WTC11 (cell line): Measurements from ENCODE around the gene TPM2. TPM values are rescaled to one million over a fixed set of nuclear protein-coding genes. Genes with fewer than 3 reads are reported as not detected.
A peak's percentile ranks its signal among the peaks of the same experiment; 100 is the strongest.

Experiments
- ATAC-seq: fragments of 200-7000 bp; cut with Tn5 transposase; 2 replicates; pipeline ENCODE4 v1.10.0; 2021; ENCODE audit warnings: mild to moderate bottlenecking, moderate library complexity
- CTCF ChIA-PET: fragments of 300-600 bp; sonication (Branson Sonifier 250); formaldehyde crosslinking; loops from one replicate; lab custom pipeline; 2021; ENCODE audit warnings: antibody characterized with exemption; lab: Charles Lee
- POLR2A ChIA-PET: fragments of 350-600 bp; sonication (Branson Sonifier 250); formaldehyde crosslinking; loops from one replicate; lab custom pipeline; 2021; ENCODE audit warnings: antibody characterized with exemption; lab: Charles Lee
- DNase-seq: peaks from one replicate; pipeline ENCODE4 v3.0.0; 2021; ENCODE audit warnings: low spot score
- H3K27ac Mint-ChIP-seq: 2 replicates; pipeline ENCODE4 v1.8.0; 2021; ENCODE audit warnings: mixed read lengths
- H3K27me3 Mint-ChIP-seq: 2 replicates; pipeline ENCODE4 v1.8.0; 2021; ENCODE audit warnings: low read depth, mild to moderate bottlenecking, moderate library complexity, mixed read lengths
- H3K36me3 Mint-ChIP-seq: 2 replicates; pipeline ENCODE4 v1.8.0; 2021; ENCODE audit warnings: mixed read lengths
- H3K4me1 Mint-ChIP-seq: 2 replicates; pipeline ENCODE4 v1.8.0; 2022; ENCODE audit warnings: mixed read lengths
- H3K4me3 Mint-ChIP-seq: 2 replicates; pipeline ENCODE4 v1.8.0; 2021; ENCODE audit warnings: mild to moderate bottlenecking, moderate library complexity, mixed read lengths
- H3K9me3 Mint-ChIP-seq: 2 replicates; pipeline ENCODE4 v1.8.0; 2021; ENCODE audit warnings: mixed read lengths
- ARID4B ChIP-seq: sonication (generic); formaldehyde crosslinking; IDR thresholded peaks from 2 replicates; pipeline ENCODE4 v1.8.0; 2023; ENCODE audit warnings: missing genetic modification reagents, mild to moderate bottlenecking, borderline replicate concordance
- CREM ChIP-seq: sonication (generic); formaldehyde crosslinking; IDR thresholded peaks from 2 replicates; pipeline ENCODE4 v1.8.1; 2022; ENCODE audit warnings: mild to moderate bottlenecking, missing genetic modification reagents, moderate library complexity
- GTF2I ChIP-seq: fragments of 250-450 bp; sonication (Bioruptor Pico); conservative IDR thresholded peaks from 2 replicates; pipeline ENCODE4 v1.4.0; 2021; ENCODE audit warnings: mild to moderate bottlenecking
- HMGXB4 ChIP-seq: sonication (generic); formaldehyde crosslinking; IDR thresholded peaks from 2 replicates; pipeline ENCODE4 v1.8.1; 2023; ENCODE audit warnings: mild to moderate bottlenecking, moderate library complexity, missing genetic modification reagents
- JAZF1 ChIP-seq: fragments of 250-450 bp; sonication (Bioruptor Pico); IDR thresholded peaks from 2 replicates; pipeline ENCODE4 v1.9.0; 2021; ENCODE audit warnings: moderate library complexity, mild to moderate bottlenecking, inconsistent platforms
- NFE2L1 ChIP-seq: sonication (generic); formaldehyde crosslinking; IDR thresholded peaks from 2 replicates; pipeline ENCODE4 v1.8.1; 2023; ENCODE audit warnings: missing genetic modification reagents
- SOX15 ChIP-seq: fragments of 250-450 bp; sonication (Bioruptor Pico); IDR thresholded peaks from 2 replicates; pipeline ENCODE4 v1.9.0; 2021; ENCODE audit warnings: mild to moderate bottlenecking
- USF1 ChIP-seq: sonication (generic); formaldehyde crosslinking; IDR thresholded peaks from 2 replicates; pipeline ENCODE4 v1.8.0; 2022; ENCODE audit warnings: mild to moderate bottlenecking, missing genetic modification reagents
- ZNF121 ChIP-seq: sonication (generic); formaldehyde crosslinking; IDR thresholded peaks from 2 replicates; pipeline ENCODE4 v1.8.0; 2023; ENCODE audit warnings: missing genetic modification reagents
- ZNF416 ChIP-seq: fragments of 250-450 bp; sonication (Bioruptor Pico); IDR thresholded peaks from 2 replicates; pipeline ENCODE4 v1.9.0; 2021; ENCODE audit warnings: mild to moderate bottlenecking, inconsistent platforms
- ZNF425 ChIP-seq: fragments of 250-450 bp; sonication (Bioruptor Pico); conservative IDR thresholded peaks from 2 replicates; pipeline ENCODE4 v1.9.0; 2021; ENCODE audit warnings: mild to moderate bottlenecking
- total RNA-seq: library from RNA; stranded (reverse); gene quantifications from 3 replicates; pipeline ENCODE4 v1.2.3, GENCODE V29; 2021
- TF ChIP-seq, protein P1 (sequence below): fragments of 250-450 bp; sonication (Bioruptor Pico); IDR thresholded peaks from 2 replicates; pipeline ENCODE4 v1.9.0; 2021; ENCODE audit warnings: moderate library complexity, mild to moderate bottlenecking, inconsistent platforms, borderline replicate concordance
- TF ChIP-seq, protein P2 (sequence below): fragments of 250-450 bp; sonication (Bioruptor Pico); IDR thresholded peaks from 2 replicates; pipeline ENCODE4 v1.9.0; 2021; ENCODE audit warnings: mild to moderate bottlenecking
- TF ChIP-seq, protein P3 (sequence below): fragments of 250-450 bp; sonication (Bioruptor Pico); IDR thresholded peaks from 2 replicates; pipeline ENCODE4 v2.1.2; 2022; ENCODE audit warnings: mild to moderate bottlenecking, moderate library complexity

TPM2 gene
- total RNA-seq, 1 experiment from 2014 or later, result 146 TPM

DNA sequence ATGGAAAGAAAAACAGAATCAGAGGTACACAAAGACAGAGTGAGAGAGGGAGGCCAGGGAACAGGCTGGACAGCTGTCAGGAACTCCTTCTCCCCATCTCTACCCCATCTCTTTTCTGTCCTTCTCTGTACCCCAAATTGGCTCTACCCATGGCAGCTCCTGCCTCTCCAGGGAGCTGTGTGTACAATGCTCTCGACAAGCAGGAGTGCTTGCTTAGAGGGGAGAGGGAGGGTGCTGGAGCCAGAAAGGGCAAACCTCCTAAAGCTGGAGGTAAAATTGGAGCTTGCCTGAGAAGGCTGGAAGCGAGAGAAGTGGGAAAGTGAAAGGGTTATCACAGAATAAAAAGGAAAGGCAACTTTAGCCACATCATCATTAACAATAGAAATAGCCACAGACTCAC, 6.4 kb downstream of the TPM2 start:
- Mint-ChIP-seq H3K4me1 (peaks cover 19% of the 10 kb centered on the region), H3K9me3 (no peaks in the 10 kb centered on the region), H3K27ac (peak overlapping the region; percentile 20; the same call in 1 of the 2 replicates), H3K27me3 (no peaks in the 10 kb centered on the region), H3K36me3 (peaks cover 41% of the 10 kb centered on the region), H3K4me3 (no peak overlapping the region)
- POLR2A ChIA-PET, result interaction anchor here (1.0 to 1.2 kb wide), 2 partner anchors 8 to 18 kb away, joined by 3 read pairs; partner anchors contain the start of gene ARHGEF39
- TF ChIP-seq HMGXB4 (CRISPR knock-in tag), result no peak
- TF ChIP-seq ZNF416, result no peak
- TF ChIP-seq JAZF1 (CRISPR knock-in tag), result no peak
- TF ChIP-seq ZNF425 (CRISPR knock-in tag), result no peak
- TF ChIP-seq NFE2L1, result no peak
- no peak for TF ChIP-seq USF1
- no peak for TF ChIP-seq CREM (CRISPR knock-in tag)
- TF ChIP-seq, protein P1, sequence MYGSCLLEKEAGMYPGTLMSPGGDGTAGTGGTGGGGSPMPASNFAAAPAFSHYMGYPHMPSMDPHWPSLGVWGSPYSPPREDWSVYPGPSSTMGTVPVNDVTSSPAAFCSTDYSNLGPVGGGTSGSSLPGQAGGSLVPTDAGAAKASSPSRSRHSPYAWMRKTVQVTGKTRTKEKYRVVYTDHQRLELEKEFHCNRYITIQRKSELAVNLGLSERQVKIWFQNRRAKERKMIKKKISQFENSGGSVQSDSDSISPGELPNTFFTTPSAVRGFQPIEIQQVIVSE (CRISPR knock-in tag), result no peak
- TF ChIP-seq ARID4B, result no peak
- TF ChIP-seq, protein P2, sequence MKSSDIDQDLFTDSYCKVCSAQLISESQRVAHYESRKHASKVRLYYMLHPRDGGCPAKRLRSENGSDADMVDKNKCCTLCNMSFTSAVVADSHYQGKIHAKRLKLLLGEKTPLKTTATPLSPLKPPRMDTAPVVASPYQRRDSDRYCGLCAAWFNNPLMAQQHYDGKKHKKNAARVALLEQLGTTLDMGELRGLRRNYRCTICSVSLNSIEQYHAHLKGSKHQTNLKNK (CRISPR knock-in tag), result no peak
- no peak for TF ChIP-seq GTF2I (CRISPR knock-in tag)
- no peak for TF ChIP-seq SOX15
- no peak for TF ChIP-seq ZNF121
- TF ChIP-seq, protein P3, sequence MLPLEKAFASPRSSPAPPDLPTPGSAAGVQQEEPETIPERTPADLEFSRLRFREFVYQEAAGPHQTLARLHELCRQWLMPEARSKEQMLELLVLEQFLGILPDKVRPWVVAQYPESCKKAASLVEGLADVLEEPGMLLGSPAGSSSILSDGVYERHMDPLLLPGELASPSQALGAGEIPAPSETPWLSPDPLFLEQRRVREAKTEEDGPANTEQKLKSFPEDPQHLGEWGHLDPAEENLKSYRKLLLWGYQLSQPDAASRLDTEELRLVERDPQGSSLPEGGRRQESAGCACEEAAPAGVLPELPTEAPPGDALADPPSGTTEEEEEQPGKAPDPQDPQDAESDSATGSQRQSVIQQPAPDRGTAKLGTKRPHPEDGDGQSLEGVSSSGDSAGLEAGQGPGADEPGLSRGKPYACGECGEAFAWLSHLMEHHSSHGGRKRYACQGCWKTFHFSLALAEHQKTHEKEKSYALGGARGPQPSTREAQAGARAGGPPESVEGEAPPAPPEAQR (CRISPR knock-in tag), result no peak
- no peak for ATAC-seq
- no peak for DNase-seq
- CTCF ChIA-PET, result interaction anchor here (1.3 to 1.4 kb wide), 2 partner anchors 13 to 49 kb away, joined by 3 to 5 read pairs; partner anchors contain the start of genes CREB3 and TLN1
